Measurements from ENCODE around the gene PLCXD3. TPM values are rescaled to one million over a fixed set of nuclear protein-coding genes. Genes with fewer than 3 reads are reported as not detected.

PLCXD3 gene
- total and polyA plus RNA-seq, 2 of the 8 experiments (the other 6 are each of a cell fraction or from before 2014, with no cell fraction given) = 0.03 to 0.07 TPM

DNA sequence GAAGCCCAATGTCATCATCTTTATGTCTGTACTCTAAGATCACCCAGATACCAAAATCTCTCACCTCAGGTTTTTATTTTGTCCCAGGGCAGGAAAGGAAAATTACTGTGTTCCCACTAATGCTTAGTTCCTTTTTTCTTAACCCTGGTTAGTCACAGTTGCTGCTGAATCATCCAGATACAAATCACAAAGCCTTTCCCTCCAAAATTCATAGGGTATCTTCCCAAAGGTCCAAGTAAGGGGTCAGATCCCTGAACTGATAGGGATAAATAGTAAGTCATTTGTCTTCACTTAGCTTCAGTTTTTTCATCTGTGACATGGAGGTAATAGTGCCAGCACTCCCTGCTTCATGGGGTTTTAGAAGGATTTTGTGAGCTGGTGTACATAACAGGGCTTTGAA, 2.2 kb downstream of the PLCXD3 start (continued):
- TF ChIP-seq CTCF (IDR thresholded peaks at IDR 0.05; ENCODE audit: control extremely low read depth in 1 of 3, insufficient read depth in 1 of 3, low read depth in 1 of 3, low read length in 3 of 3) (no peak), RXRA (IDR thresholded peaks at IDR 0.05; ENCODE audit: insufficient read depth, low read depth, low read length) (no peak), TAF7 (optimal IDR thresholded peaks at IDR 0.05; ENCODE audit: borderline replicate concordance, low read depth, low read length) (no peak), JUN (IDR thresholded peaks at IDR 0.05; ENCODE audit: low read depth, low read length) (no peak), SIRT6 (IDR thresholded peaks at IDR 0.05; ENCODE audit: low read length) (no peak), CREB1 (IDR thresholded peaks at IDR 0.05) (no peak), POLR2AphosphoS5 (IDR thresholded peaks at IDR 0.05; ENCODE audit: low read depth, low read length) (no peak), ZNF274 (IDR thresholded peaks at IDR 0.05; ENCODE audit: borderline replicate concordance, extremely low read depth, low read length) (no peak)
